Duodenal mucosa (tissue), 2 donors: Measurements from ENCODE around the gene PSORS1C1.
"Not testable (repeated sequence)": the region's sequence is repeated elsewhere in the genome, so short reads cannot be mapped to it uniquely, and the experiment has no call there.

Experiments used
- H3K27ac ChIP-seq: one replicate; pipeline ENCODE4 v1.7.0; 2013; ENCODE audit warnings: low read depth, low read length
- H3K27me3 ChIP-seq, 2 donors: one replicate each; pipeline ENCODE4 v1.7.0; 2013; ENCODE audit warnings: low read length in 2 of 2, control low read depth in 1 of 2; ENCODE audit not compliant: insufficient read depth in 2 of 2, control insufficient read depth in 1 of 2
- H3K36me3 ChIP-seq, 2 donors: one replicate each; pipeline ENCODE4 v1.7.0; 2013; ENCODE audit warnings: low read length in 2 of 2, control low read depth in 1 of 2; ENCODE audit not compliant: insufficient read depth in 2 of 2, control insufficient read depth in 1 of 2
- H3K4me1 ChIP-seq, 2 donors: one replicate each; pipeline ENCODE4 v1.7.0; 2013; ENCODE audit warnings: low read length in 2 of 2, control low read depth in 1 of 2; ENCODE audit not compliant: insufficient read depth in 2 of 2, control insufficient read depth in 1 of 2
- H3K4me3 ChIP-seq, 2 donors: one replicate each; pipeline ENCODE4 v1.7.0; 2013; ENCODE audit warnings: low read length in 2 of 2, low read depth in 1 of 2
- H3K9ac ChIP-seq, 2 donors: one replicate each; pipeline ENCODE4 v1.7.0; 2013; ENCODE audit warnings: low read length in 2 of 2, low read depth in 1 of 2
- H3K9me3 ChIP-seq, 2 donors: one replicate each; pipeline ENCODE4 v1.7.0; 2013; ENCODE audit warnings: low read length in 2 of 2, control low read depth in 1 of 2; ENCODE audit not compliant: control insufficient read depth in 1 of 2

Gene PSORS1C1

DNA sequence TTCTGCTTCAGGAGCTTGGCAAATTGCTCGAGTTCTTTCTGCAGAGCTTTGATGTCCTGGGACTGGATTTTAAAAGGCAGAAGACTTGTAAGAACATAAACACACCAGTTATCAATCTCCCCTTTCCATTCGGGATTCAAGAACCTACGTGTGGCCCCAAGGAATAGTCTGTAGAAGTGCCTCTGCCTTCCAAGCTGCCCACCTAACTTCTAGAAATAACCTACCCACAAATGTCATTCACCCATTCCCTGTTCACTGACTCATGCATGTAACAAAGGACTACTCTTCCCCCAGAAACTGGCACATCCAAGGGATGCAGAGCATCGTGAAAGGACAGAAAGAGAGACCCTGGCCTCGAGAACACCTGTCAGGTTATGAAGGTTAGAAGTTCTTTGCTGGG lies 51.4 kb downstream of the PSORS1C1 start:
- Histone ChIP-seq H3K36me3 (peaks cover 7 to 17% of the 10 kb centered on the region in 2 donors), H3K27me3 (no peaks in the 10 kb centered on the region), H3K27ac (no peak overlapping the region), H3K4me3 (no peak overlapping the region), H3K9ac (no peak overlapping the region), H3K9me3 (no peaks in the 10 kb centered on the region), H3K4me1 (peaks cover 0 to under 1% of the 10 kb centered on the region in 2 donors)

DNA sequence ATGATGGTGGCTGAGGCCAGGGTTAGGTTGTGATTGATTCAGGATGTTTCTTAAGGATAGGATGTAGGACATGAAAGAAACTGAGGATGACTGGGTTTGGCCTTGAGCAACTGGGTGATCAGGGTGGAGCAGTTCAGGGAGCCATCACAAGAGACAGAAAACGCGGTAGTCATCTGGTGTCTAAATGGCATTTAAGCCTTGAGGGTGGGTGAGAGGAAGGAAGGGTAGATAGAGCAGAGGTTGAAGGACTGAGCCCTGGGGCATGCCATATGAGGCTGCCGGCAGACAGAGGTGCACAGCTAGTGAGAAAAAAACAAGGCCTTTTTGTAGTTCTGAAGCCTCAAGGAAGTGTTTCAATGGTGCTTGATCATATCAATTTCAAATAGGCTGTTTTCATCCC lies 54.0 kb downstream of the PSORS1C1 start:
- no peaks in the 10 kb centered on the region for H3K9me3 ChIP-seq
- no peaks in the 10 kb centered on the region for H3K27me3 ChIP-seq
- H3K27ac ChIP-seq = no peak overlapping the region
- peaks cover 0 to 3% of the 10 kb centered on the region in 2 donors for H3K4me1 ChIP-seq
- no peak overlapping the region for H3K9ac ChIP-seq
- H3K4me3 ChIP-seq = no peak overlapping the region
- peaks cover 3 to 7% of the 10 kb centered on the region in 2 donors for H3K36me3 ChIP-seq

- H3K27ac ChIP-seq = no peak overlapping the region
- H3K9me3 ChIP-seq = no peaks in the 10 kb centered on the region
- H3K27me3 ChIP-seq = no peaks in the 10 kb centered on the region
- H3K9ac ChIP-seq = no peak overlapping the region
- no peak overlapping the region for H3K4me3 ChIP-seq
- peaks cover 3 to 10% of the 10 kb centered on the region in 2 donors for H3K36me3 ChIP-seq
- peaks cover 0 to 3% of the 10 kb centered on the region in 2 donors for H3K4me1 ChIP-seq
Measured at GRCh38 chr6:31169123-31169857, 54.7 kb downstream of the PSORS1C1 start.

- H3K27ac ChIP-seq, H3K4me1 ChIP-seq, H3K9ac ChIP-seq, H3K27me3 ChIP-seq, H3K4me3 ChIP-seq, H3K9me3 ChIP-seq: not testable (repeated sequence)
- peaks cover 1 to 12% of the 10 kb centered on the region in 2 donors for H3K36me3 ChIP-seq
Measured at GRCh38 chr6:31169858-31170599, 55.4 kb downstream of the PSORS1C1 start.

DNA sequence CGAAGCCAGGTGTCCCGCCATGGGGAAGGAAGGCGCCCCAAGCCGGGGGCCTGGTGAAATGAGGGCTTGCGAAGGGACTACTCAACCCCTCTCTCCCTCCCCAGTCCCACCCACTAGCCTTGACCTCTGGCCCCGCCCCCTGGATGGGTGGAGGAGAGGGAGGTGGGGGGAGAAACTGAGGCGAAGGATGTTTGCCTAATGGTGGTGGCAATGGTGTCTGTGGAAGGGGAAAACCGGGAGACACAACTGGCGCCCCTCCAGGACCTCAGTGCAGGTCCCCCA lies 55.9 kb downstream of the PSORS1C1 start, which contains the start of gene POU5F1:
TSS of gene POU5F1 (minus strand) at position 83 of the 282 bp plus-strand sequence. CDS start at position 21, 62 bp downstream.
- Histone ChIP-seq H3K4me1 (peaks cover 0 to 3% of the 10 kb centered on the region in 2 donors), H3K9ac (no peak within 1 kb of the TSS), H3K27ac (no peak within 1 kb of the TSS), H3K27me3 (no peaks in the 10 kb centered on the region), H3K36me3 (peaks cover 5 to 18% of the 10 kb centered on the region in 2 donors), H3K4me3 (no peak within 1 kb of the TSS), H3K9me3 (no peaks in the 10 kb centered on the region)

GRCh38 chr6:31170987-31171671 lies 56.5 kb downstream of the PSORS1C1 start:
- Histone ChIP-seq H3K9me3 (no peaks in the 10 kb centered on the region), H3K36me3 (peaks cover 8 to 18% of the 10 kb centered on the region in 2 donors), H3K27me3 (no peaks in the 10 kb centered on the region), H3K27ac (no peak overlapping the region), H3K9ac (no peak overlapping the region), H3K4me1 (peaks cover 0 to 3% of the 10 kb centered on the region in 2 donors), H3K4me3 (no peak overlapping the region)

DNA sequence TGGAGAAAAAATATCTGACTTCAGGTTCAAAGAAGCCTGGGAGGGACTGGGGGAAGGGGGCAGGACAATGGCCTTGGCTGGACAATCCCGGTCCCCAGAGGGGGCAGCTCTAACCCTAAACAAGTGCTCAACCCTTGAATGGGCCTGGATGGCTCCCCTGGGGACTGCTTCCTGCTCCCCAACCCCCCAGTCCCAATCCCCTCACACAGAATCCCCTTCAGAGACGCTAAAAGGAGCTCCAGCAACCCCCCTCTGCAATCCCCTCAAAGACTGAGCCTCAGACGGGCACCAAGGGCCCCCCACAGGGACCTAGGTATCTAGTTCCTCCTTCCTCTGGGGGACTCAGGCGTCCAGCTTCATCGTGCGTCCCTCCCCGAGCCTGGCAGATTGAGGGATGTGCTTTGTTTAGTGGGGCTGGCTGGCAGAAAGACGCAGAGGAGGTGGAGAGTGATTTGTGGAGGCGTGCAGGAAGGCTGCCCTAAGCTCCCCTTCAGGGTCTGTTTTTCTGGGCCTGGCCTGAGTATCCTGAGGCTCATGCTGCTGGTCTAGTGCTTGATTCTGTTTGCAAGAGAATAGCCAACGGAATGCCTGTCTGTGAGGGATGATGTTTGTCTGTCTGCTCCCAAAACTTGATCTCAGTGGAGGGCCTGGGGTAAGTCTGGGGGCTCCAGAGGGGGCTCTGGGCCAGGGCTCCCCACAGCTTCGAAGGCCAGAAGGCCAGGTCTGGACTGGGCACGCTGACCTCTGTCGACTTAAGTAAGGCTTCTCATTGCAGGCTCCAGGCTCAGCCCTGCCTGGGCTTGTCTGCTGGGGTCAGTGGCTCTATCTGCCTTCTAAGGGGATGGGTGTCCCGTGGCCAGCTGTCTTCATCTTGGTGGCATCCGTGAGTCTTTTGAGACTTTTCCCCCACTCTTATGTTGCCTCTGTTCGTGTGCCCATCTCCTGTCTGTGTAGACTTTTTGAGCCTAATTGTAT lies 57.6 kb downstream of the PSORS1C1 start:
- Histone ChIP-seq H3K4me3 (no peak overlapping the region), H3K9ac (no peak overlapping the region), H3K27ac (no peak overlapping the region), H3K9me3 (no peaks in the 10 kb centered on the region), H3K4me1 (peaks cover 0 to 3% of the 10 kb centered on the region in 2 donors), H3K36me3 (peaks cover 9 to 18% of the 10 kb centered on the region in 2 donors), H3K27me3 (no peaks in the 10 kb centered on the region)

DNA sequence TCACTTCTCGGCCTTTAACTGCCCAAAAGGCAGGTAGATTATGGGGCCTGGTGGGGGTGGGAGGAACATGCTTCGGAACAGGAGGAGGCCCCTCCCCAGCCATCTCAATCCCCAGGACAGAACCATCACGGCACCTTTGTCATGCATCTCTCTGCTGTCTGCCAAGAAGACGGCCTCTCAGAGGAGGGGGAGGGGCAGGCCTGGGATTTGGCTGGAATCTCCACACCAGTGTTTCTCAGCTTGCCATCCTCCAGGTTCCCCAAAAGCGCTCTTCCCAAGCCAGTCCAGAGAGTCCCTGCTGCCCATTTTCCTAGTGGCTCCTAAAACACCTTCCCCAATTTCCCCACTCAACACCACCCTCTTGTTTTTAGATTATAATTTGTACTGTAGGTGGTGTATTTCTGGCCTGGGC lies 58.4 kb downstream of the PSORS1C1 start:
- H3K36me3 ChIP-seq = peaks cover 15 to 22% of the 10 kb centered on the region in 2 donors
- no peak overlapping the region for H3K27ac ChIP-seq

GRCh38 chr6:31173406-31173805 lies 58.8 kb downstream of the PSORS1C1 start:
- peaks cover 15 to 22% of the 10 kb centered on the region in 2 donors for H3K36me3 ChIP-seq
- H3K4me3 ChIP-seq = no peak overlapping the region
- H3K9me3 ChIP-seq = no peaks in the 10 kb centered on the region
- H3K27me3 ChIP-seq = no peaks in the 10 kb centered on the region
- H3K9ac ChIP-seq = no peak overlapping the region
- peaks cover 2 to 3% of the 10 kb centered on the region in 2 donors for H3K4me1 ChIP-seq
- no peak overlapping the region for H3K27ac ChIP-seq

More for the DNA sequence above, 58.4 kb downstream of the PSORS1C1 start:
- H3K4me3 ChIP-seq = no peak overlapping the region
- no peaks in the 10 kb centered on the region for H3K27me3 ChIP-seq
- peaks cover 0 to 3% of the 10 kb centered on the region in 2 donors for H3K4me1 ChIP-seq
- no peak overlapping the region for H3K9ac ChIP-seq
- H3K9me3 ChIP-seq = no peaks in the 10 kb centered on the region
